CD14-positive monocyte (primary cell): ENCODE measurements around the gene TNNI2. TPM values are rescaled to one million over a fixed set of nuclear protein-coding genes. Genes with fewer than 3 reads are reported as not detected.
"Not testable (repeated sequence)": the region's sequence is repeated elsewhere in the genome, so short reads cannot be mapped to it uniquely, and the experiment has no call there.

Experiments used
- DNase-seq, 3 donors: peaks; one replicate each; pipeline ENCODE4 v3.0.0-alpha.2; 2011 to 2022
- H2AFZ ChIP-seq: 2 replicates; pipeline ENCODE4 v1.6.0; 2012; ENCODE audit warnings: mild to moderate bottlenecking, low read depth, low read length, inconsistent platforms; ENCODE audit not compliant: insufficient read depth, poor library complexity, severe bottlenecking
- H3K27ac ChIP-seq, 2 donors: 1 replicate in 1 of 2; 2 replicates in 1 of 2; pipeline ENCODE4 v1.5.1; 2012 to 2013; ENCODE audit warnings: low read length in 2 of 2, control low read depth in 1 of 2, inconsistent platforms in 1 of 2, low read depth in 1 of 2, mild to moderate bottlenecking in 1 of 2
- H3K27me3 ChIP-seq, 2 donors: one replicate each; pipeline versions ENCODE4 v1.6.0 to v1.6.1; 2011 to 2013; ENCODE audit warnings: low read length in 2 of 2; ENCODE audit not compliant: control insufficient read depth in 2 of 2, insufficient read depth in 2 of 2
- H3K36me3 ChIP-seq, 2 donors: replicated peaks in 1 of 2; 1 replicate in 1 of 2; 2 replicates in 1 of 2; pipeline versions ENCODE4 v1.5.1 to v1.6.1; 2012 to 2013; ENCODE audit warnings: low read length in 2 of 2, control low read depth in 1 of 2, inconsistent platforms in 1 of 2, mild to moderate bottlenecking in 1 of 2; ENCODE audit not compliant: insufficient read depth in 2 of 2, control insufficient read depth in 1 of 2
- H3K4me1 ChIP-seq, 2 donors: 1 replicate in 1 of 2; 2 replicates in 1 of 2; pipeline versions ENCODE4 v1.5.1 to v1.6.1; 2012 to 2013; ENCODE audit warnings: low read length in 2 of 2, control low read depth in 1 of 2, inconsistent platforms in 1 of 2, mild to moderate bottlenecking in 1 of 2, moderate library complexity in 1 of 2; ENCODE audit not compliant: insufficient read depth in 2 of 2, control insufficient read depth in 1 of 2
- H3K4me2 ChIP-seq: replicated peaks from 2 replicates; pipeline ENCODE3; 2012; ENCODE audit warnings: low read length, moderate library complexity, mild to moderate bottlenecking; ENCODE audit not compliant: poor library complexity, severe bottlenecking; ENCODE audit errors: extremely low read depth
- H3K4me3 ChIP-seq, 3 experiments: fragments of 200-600 bp in 1 of 3; sonication (generic) in 1 of 3; replicated peaks in 1 of 3; 1 replicate in 2 of 3; 2 replicates in 1 of 3; pipeline ENCODE4 v1.5.1; 2011 to 2013; ENCODE audit warnings: low read length in 3 of 3, mild to moderate bottlenecking in 3 of 3, control low read depth in 2 of 3, low read depth in 2 of 3, inconsistent platforms in 1 of 3, moderate library complexity in 1 of 3
- H3K79me2 ChIP-seq: 2 replicates; pipeline ENCODE4 v1.6.0; 2012; ENCODE audit warnings: mild to moderate bottlenecking, control low read depth, inconsistent platforms, low read length, moderate library complexity; ENCODE audit not compliant: insufficient read depth
- H3K9ac ChIP-seq: 2 replicates; pipeline ENCODE4 v1.6.0; 2017; ENCODE audit warnings: low read length, mild to moderate bottlenecking; ENCODE audit not compliant: insufficient read depth, poor library complexity, severe bottlenecking
- H3K9me3 ChIP-seq, 2 donors: replicated peaks in 1 of 2; 1 replicate in 1 of 2; 2 replicates in 1 of 2; pipeline versions ENCODE4 v1.5.1 to v1.6.1; 2012 to 2013; ENCODE audit warnings: low read length in 2 of 2, control low read depth in 1 of 2; ENCODE audit not compliant: control insufficient read depth in 1 of 2, insufficient read depth in 1 of 2
- H4K20me1 ChIP-seq: 2 replicates; pipeline ENCODE4 v1.6.0; 2012; ENCODE audit warnings: mild to moderate bottlenecking, low read length, control low read depth, moderate library complexity; ENCODE audit not compliant: insufficient read depth
- H3K27ac Mint-ChIP-seq, 7 donors: one replicate each; pipeline ENCODE4 v1.8.0; 2020; ENCODE audit warnings: mild to moderate bottlenecking in 7 of 7, mixed read lengths in 7 of 7, moderate library complexity in 6 of 7, inconsistent platforms in 2 of 7
- H3K27me3 Mint-ChIP-seq, 3 donors: one replicate each; pipeline ENCODE4 v1.8.0; 2021 to 2022; ENCODE audit warnings: low read depth in 3 of 3, mild to moderate bottlenecking in 3 of 3, mixed read lengths in 3 of 3, moderate library complexity in 3 of 3, inconsistent platforms in 1 of 3
- H3K36me3 Mint-ChIP-seq, 2 donors: one replicate each; pipeline ENCODE4 v1.8.0; 2020; ENCODE audit warnings: mixed read lengths in 2 of 2, inconsistent platforms in 1 of 2, mild to moderate bottlenecking in 1 of 2
- H3K4me1 Mint-ChIP-seq: one replicate; pipeline ENCODE4 v1.8.0; 2020; ENCODE audit warnings: mild to moderate bottlenecking, mixed read lengths
- H3K4me3 Mint-ChIP-seq, 2 donors: one replicate each; pipeline ENCODE4 v1.8.0; 2020; ENCODE audit warnings: mild to moderate bottlenecking in 2 of 2, mixed read lengths in 2 of 2, moderate library complexity in 1 of 2
- H3K9me3 Mint-ChIP-seq, 7 donors: one replicate each; pipeline ENCODE4 v1.8.0; 2020 to 2022; ENCODE audit warnings: mixed read lengths in 7 of 7, mild to moderate bottlenecking in 6 of 7, moderate library complexity in 6 of 7, inconsistent platforms in 2 of 7
- CTCF ChIP-seq: fragments of 200-600 bp; IDR thresholded peaks from one replicate; pipeline ENCODE4 v1.8.0; 2022; ENCODE audit warnings: antibody characterized with exemption, mild to moderate bottlenecking
- WGBS: methylation state at CpG from one replicate; pipeline ENCODE4 v1.1.5; 2013; ENCODE audit warnings: missing lambda C conversion rate; ENCODE audit not compliant: insufficient coverage; 5-methylcytosine and 5-hydroxymethylcytosine counted together
- intact Hi-C, 2 donors: fragments of 100-400 bp; cut with micrococcal nuclease; formaldehyde crosslinking; loops; one replicate each; pipeline versions ENCODE4 v1.15.0 to v1.15.1; 2023
- polyA plus RNA-seq, 3 donors: library from polyadenylated mRNA; depleted of rRNA in 1 of 3; unstranded in 2 of 3; stranded (reverse) in 1 of 3; fragments of 300-500 nt in 2 of 3; fragments of >200 nt in 1 of 3; fragmentation: Illumina TruSeq in 2 of 3; gene quantifications; 1 replicate in 2 of 3; 2 replicates in 1 of 3; pipeline ENCODE4 v1.2.3, GENCODE V29; 2012 to 2021

Gene TNNI2
- polyA plus RNA-seq, 3 donors, result 11.4 to 45.8 (median 11.7) TPM

DNA sequence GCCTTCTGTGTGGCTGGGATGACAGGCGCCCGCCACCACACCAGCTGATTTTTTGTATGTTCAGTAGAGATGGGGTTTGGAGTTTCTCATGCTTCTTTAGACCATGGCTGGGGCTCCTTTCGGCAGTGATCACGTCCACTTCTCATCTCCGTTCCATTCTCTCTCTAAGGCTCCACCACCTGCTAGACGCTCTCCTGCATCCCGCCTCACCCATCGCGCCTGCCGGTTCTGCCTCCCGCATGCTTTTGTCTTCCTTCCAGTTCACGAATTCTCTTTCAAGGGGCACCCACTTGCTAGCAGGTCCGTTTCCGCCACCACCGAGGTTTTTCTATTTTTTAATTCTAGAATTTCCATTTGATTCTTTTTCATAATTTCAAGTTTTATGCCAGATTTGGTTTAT, 26.0 kb upstream of the TNNI2 start:
- Histone ChIP-seq H2AFZ (no peak overlapping the region), H3K4me1 (peaks cover 14 to 15% of the 10 kb centered on the region in 2 donors), H3K9ac (no peak overlapping the region), H3K4me3 (no peak overlapping the region), H3K79me2 (no peaks in the 10 kb centered on the region), H4K20me1 (no peaks in the 10 kb centered on the region), H3K27me3 (peaks cover 43 to 87% of the 10 kb centered on the region in 2 donors), H3K4me2 (no peak overlapping the region), H3K9me3 (peaks cover 26 to 30% of the 10 kb centered on the region in 2 donors), H3K27ac (no peak overlapping the region), H3K36me3 (no peaks in the 10 kb centered on the region)
- DNase-seq, result no peak
- WGBS, result 100% methylated on average over 10 of the region's 15 CpGs
- H3K4me1 Mint-ChIP-seq, result peaks cover 20% of the 10 kb centered on the region
- intact Hi-C loops, result no loop called here
- no peak for TF ChIP-seq CTCF
- peaks cover 3 to 52% (median 40%) of the 10 kb centered on the region in 7 donors for H3K9me3 Mint-ChIP-seq
- H3K27ac Mint-ChIP-seq, result no peak overlapping the region
- H3K27me3 Mint-ChIP-seq, result peaks cover 84 to 92% (median 92%) of the 10 kb centered on the region in 3 donors
- H3K4me3 Mint-ChIP-seq, result peak overlapping the region in 1 of 2 donors; percentile 86
- H3K36me3 Mint-ChIP-seq, result peaks cover 10 to 14% of the 10 kb centered on the region in 2 donors

GRCh38 chr11:1813356-1813755, 25.4 kb upstream of the TNNI2 start:
- intact Hi-C loops, result not testable (repeated sequence)
- peak overlapping the region in 1 of 2 donors; percentile 86 for H3K4me3 Mint-ChIP-seq
- peaks cover 20% of the 10 kb centered on the region for H3K4me1 Mint-ChIP-seq

More at GRCh38 chr11:1813356-1813755, 25.4 kb upstream of the TNNI2 start:
- H2AFZ ChIP-seq, DNase-seq, H3K4me3 ChIP-seq, H3K27ac Mint-ChIP-seq, H3K36me3 ChIP-seq, H3K79me2 ChIP-seq, H3K9ac ChIP-seq, H3K4me2 ChIP-seq, H4K20me1 ChIP-seq, H3K27ac ChIP-seq: not testable (repeated sequence)
- Mint-ChIP-seq H3K36me3 (peaks cover 10 to 13% of the 10 kb centered on the region in 2 donors), H3K27me3 (peaks cover 82 to 90% (median 90%) of the 10 kb centered on the region in 3 donors), H3K9me3 (peaks cover 3 to 51% (median 39%) of the 10 kb centered on the region in 7 donors)
- Histone ChIP-seq H3K9me3 (peaks cover 32 to 35% of the 10 kb centered on the region in 2 donors), H3K27me3 (peaks cover 43 to 89% of the 10 kb centered on the region in 2 donors), H3K4me1 (peaks cover 14 to 15% of the 10 kb centered on the region in 2 donors)
- WGBS, result 73% methylated on average over 6 of the region's 9 CpGs
